GM19324 (cell line): ENCODE measurements around the gene FADS1.

ENCODE experiments used
- ATAC-seq: cut with Tn5 transposase; IDR thresholded peaks from one replicate; pipeline ENCODE4 v1.9.1; 2021; ENCODE audit warnings: mild to moderate bottlenecking, moderate library complexity; ENCODE audit not compliant: unreplicated experiment, low FRiP score

FADS1 gene

DNA sequence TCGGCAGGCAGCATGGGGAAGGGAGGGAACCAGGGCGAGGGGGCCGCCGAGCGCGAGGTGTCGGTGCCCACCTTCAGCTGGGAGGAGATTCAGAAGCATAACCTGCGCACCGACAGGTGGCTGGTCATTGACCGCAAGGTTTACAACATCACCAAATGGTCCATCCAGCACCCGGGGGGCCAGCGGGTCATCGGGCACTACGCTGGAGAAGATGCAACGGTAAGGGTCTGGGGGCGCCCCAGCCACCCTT is 11.5 kb upstream of the FADS1 start:
- ATAC-seq = peak; percentile 3

DNA sequence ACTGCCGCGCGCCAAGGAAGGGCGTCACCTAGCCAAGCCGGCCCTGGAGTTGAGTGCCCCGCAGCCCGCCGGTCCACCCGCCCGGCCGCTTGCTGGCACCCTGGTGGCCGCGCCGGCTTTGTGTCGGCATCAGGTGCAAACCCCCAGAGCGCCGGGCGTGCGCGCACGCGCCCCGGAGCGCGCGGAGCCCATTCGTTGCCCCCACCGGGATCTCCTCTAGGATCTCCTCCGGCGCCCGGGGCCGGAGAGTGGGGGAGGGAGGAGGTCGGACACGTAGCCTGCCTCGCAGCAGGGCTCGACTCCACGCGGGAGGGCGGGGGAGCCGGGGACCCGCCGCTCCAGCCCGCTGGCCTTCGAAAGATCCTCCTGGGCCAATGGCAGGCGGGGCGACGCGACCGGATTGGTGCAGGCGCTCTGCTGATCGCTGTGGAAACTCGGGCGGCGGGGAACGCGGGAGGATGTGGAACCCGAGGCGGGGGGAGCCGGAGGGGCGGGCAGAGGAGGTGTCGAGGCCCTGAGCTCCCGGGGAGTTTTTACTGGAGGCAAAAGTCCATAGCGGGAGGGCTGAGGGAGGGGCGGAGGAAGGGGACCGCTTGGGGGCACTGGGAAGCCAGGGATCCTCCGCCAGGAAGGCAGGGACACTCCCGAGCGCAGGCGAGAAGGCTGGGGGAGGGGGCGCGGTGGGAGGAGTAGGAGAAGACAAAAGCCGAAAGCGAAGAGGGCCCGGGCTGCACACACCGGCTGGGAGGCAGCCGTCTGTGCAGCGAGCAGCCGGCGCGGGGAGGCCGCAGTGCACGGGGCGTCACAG is 11.0 kb upstream of the FADS1 start, which contains the start of gene FADS2:
Gene FADS2, plus strand, starts transcription at position 730 of the 808 bp plus-strand sequence. CDS start 91 bp downstream, outside the sequence.
- peak; percentile 72 for ATAC-seq

DNA sequence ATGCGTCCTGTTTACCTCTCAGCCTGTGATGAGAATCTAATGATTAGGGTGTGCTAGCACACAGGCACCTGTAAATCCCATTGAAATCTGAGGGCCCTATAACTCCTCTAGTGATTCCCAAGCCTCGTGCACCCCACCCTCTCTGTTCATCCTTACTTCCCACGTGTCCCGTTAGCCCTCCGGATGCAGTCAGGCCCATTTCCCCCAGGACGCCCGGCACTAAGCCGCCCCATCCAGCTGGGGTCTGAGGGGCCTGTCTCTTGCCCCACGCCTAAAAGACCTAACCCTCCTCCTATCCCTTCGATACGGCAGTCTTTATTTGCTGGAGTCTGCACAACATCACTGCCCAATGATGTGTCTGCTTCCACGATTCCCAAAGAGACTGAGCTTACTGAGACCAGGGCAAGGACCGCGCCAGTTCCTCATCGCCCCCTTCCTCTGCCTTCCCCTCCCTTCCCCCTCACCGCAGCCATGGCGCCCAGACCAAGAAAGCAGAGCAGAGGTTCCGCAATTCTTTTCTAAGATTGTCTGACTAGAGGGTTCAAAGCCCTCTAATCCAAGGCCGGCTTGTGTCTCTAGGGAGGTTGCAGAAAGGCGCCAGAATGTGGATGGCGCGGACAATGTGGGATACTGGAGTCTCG is 10.2 kb upstream of the FADS1 start:
- ATAC-seq = peak; percentile 5

GRCh38 chr11:61820174-61820573 is 3.4 kb upstream of the FADS1 start:
- ATAC-seq = no peak

DNA sequence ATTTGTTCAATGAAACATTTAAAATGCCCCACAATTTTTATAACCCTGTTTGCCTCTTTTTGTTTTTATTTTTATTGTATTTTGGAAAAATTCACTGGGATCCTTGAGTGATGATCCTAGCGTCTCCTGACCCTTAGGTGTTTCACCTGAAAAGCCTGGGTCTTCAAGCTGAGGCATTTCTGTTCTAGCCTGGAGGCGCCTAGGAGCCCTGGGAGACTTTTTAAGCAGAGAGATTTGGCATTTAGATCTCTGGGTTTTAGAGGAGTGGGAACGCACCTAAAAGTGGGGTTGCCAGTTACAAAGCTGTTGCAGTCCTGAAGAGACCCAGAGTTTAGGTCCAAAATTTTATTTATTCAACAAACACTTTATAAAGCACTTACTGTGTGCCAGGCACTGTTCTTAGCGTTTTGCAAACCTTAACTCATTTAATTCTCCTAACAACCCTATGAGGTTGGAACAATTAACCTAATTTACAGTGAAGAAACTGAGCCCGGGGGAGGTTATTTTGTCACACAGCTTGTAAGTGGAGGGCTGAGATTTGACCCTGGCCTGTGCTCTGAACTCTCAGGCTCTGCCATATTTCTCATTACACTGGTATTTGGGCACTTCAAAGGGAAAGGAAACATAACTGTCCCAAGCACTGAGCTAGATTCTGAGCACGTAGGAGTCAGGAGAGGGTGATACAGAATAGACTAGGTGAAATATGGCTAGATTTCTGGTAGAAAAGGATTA is 834 bp upstream of the FADS1 start:
- no peak for ATAC-seq

DNA sequence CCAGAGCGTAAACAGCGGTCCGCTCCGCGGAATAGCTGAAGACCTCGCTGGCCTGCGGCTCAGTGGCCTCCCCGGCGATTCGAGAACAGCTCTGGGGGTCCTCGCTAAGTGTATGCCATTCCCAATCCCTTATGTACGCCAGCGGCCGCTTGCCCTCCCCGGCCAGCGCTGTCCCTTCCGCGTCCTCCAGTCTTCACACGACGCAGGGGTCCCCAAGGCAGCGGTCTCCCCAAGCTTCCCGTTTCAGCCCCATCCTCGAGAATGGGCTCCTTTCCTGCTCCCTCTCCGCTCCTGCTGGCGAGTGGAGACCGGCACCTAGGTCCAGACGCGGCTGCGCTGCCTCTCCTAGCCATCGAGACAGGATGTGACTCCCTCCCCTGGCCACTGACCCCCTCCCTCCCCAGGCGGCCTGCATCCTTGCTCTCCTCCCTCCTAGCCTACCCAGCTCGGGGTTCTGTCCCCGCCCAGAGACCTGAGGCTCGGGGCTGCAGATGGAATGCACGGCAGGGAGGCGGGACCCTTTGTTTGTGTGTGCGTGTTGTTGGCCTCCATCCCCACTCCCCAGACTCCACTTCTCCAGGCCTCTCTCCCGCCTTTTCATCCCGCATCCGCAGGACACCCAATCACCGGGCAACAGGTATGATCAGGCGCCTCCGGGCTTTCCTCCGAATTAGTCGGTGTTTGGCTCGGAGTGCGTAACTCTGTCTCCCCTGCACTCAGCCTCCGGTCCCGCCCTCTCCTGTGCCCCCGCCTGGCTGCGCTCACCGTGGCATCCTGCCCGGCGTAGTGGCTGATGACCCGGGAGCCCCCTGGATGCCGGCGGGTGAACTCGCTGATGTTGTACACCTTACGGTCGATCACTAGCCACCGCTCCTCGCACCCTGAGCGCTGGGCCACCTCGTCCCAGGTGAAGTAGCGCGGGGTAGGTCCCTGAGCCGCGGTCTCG is 740 bp downstream of the FADS1 start:
- peak; percentile 28 for ATAC-seq

DNA sequence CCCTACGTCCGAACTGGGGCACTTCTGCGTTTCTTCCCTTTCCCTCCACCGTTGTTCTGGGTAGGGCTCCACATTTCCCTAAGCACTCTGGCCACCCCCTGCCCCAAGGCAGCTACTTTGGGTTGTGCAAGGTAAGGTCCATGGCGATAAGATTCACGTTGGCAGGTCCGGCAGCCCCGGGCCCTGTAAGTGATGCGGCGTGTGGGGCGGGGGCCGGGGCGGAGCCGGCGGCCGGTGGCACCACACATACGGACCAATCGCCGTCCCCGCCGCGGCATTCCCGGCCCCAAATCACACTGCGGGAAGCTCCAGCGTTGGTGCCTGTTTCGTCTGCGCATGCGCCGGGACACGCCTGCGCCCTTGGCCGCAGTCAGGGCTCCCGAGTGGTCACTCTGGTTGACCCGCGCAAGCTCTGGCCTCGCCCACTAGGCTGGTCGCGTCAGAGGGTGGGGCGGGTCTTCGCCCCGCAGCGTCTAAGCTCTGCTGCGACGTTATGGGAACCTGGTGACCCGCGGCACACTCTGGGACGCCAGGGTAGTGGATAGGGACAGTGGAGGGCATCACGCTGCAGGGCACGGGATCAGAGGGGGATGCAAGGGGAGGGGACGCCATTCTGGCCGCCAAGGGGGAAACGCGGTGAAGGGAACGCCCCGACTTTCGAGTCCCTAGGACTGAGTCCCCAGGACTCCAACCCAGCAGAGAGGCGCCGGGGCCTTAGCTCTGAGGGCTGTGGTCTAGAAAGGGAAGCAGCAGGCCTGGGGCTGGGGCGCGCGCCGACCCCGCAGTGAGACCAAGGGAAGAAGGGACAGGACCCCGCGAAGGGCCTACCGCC is 1.6 kb downstream of the FADS1 start:
- ATAC-seq = peak; percentile 48

GRCh38 chr11:61814247-61814957 is 2.4 kb downstream of the FADS1 start:
- no peak for ATAC-seq

GRCh38 chr11:61812736-61813411 is 3.9 kb downstream of the FADS1 start:
- no peak for ATAC-seq

GRCh38 chr11:61811831-61812230 is 5.0 kb downstream of the FADS1 start:
- no peak for ATAC-seq

GRCh38 chr11:61810671-61811175 is 6.1 kb downstream of the FADS1 start:
- ATAC-seq = no peak

GRCh38 chr11:61806785-61807184 is 10.0 kb downstream of the FADS1 start:
- ATAC-seq = no peak

- ATAC-seq = no peak
These were observed 11.7 kb downstream of the FADS1 start for GRCh38 chr11:61805146-61805545.

DNA sequence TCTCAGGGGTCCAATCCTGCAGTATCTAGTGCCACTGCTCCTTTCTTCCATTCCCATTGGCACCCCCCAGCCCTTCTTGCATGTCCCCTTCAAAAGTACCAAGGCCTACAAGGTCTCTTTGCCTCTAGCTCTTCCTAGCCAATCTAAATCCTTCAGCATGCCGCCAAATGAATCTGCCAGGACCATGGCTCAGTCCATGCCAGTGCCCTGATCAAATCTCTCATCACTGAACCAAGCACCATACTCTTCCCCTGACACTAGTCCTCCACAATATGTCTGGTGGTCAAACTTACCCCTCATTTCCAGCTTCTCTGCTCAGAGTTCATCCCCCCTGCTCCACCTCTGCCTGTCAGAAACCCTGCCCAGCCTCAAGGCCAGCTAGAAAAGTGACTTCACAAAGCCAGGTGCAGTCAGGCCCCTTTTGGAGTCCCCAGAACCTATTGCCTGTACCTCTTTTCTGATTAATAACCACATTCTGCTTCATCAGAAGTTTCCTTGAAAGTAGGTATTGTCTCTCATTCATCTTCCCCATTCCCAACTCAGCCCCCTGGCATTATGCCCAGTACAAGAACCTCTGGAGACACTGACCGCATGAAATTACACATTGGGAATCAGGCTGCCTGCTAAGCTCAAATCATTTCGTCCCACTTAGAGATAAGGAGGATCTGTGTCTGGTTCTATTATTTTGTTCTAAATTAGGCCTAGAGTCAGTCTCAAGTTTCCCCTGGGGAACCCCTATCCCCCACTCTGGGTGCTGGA is 12.7 kb downstream of the FADS1 start:
- no peak for ATAC-seq

- ATAC-seq = no peak
These were observed 14.2 kb downstream of the FADS1 start for GRCh38 chr11:61802605-61803004.

DNA sequence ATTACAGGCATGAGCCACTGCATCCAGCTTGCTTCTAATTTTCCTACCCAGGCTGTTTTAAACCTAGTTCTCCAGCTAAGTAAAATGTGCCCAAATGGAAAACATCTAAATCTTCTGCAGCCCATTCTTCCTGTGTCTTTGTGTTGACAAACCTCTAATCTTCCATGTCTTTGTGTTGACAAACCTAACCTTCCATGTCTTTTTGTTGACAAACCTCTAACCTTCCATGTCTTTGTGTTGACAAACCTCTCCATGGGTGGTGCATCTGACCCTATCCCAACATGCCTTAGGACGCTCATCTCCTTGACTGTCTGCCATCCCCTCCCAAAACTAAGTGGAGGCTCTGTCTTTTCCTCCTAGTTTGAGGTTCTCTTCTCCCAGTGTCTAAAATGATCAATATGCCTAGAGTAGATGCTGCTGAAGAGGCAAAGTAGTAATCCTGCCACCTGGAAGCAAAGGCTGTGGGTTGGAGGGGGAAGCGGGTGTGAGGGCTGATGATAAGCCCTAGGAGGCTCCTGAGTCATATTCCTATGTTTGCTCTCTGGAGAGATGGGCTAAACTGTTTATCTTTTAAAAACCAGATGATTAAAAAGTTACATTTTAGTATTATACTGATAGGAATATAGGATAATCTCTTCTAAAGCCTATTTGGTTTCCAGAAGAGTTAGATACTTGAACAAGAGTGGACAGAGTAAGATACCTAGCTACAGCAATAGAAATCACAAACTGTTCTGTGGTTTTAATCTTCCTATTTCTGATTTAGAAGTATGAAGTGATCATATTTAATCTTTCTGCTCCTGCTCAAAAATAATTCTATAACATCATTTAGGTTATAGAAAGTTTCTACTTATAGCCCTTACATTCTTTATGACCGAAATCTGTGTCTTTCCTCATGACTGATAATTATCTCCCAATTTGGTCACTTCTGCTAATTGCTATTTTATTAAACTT is 16.2 kb downstream of the FADS1 start:
- no peak for ATAC-seq
